ENCODE data around the gene CPSF3.
"Not testable (repeated sequence)": the region's sequence is repeated elsewhere in the genome, so short reads cannot be mapped to it uniquely, and the experiment has no call there.

Gene CPSF3

DNA sequence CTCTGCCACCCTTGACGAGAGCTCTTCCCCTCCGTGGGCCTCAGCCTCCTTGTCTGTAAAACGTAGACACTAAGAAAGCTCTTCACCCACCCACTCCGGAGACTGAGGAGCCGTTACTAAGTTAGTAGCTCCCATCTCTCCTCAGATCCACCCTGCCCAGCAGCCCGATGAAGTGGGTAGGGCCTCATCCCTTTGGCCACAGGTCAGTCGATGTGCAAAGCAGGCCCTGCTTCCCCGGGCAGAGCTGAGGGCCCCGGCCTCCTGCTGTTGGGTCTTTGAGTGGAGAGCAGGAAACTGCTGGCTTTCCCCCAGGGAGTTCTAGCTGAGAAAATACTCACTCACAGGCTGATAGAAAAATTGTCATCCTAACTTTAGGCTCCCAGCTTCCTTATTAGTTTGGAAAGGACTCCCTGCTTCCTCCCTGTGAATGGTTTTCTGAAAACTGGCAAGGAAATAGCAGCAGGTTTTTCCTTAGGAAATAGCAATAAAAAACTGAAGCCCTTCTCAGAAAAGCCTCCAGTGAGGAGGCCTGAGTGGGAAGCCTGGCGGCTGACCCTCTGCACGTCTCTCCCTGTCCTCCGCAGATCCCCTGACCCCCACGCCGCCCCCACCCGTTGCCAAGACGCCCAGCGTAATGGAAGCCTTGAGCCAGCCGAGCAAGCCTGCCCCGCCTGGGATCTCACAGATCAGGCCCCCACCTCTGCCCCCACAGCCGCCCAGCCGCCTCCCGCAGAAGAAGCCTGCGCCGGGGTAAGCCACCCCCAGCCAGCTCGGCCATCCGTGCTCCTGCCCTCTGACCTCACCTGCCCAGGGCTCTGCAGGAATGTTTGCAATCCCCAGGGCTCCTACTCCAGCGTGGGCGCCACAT lies 30.3 kb upstream of the CPSF3 start:
- DNase-seq (ENCODE audit: low read depth in 2 of 2, low spot score in 1 of 2), result no peak

DNA sequence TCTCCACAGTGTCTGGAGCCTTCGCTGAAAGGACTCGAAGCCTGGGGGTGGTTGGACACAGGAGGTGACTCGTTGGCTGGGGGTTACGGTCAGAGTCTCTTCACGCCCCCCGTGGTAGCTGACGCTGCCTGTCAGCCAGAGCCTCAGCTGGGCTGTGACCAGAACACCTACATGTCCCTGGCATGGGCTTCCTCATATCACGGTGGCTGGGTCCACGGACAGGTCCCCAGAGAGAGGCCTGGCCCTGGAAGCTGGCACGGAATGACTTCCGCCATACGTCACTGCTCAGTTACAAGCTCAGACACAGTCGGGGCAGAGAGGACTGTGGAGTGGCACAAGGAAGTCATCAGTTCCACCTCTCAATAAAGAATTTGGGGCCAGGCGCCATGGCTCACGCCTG lies 28.6 kb upstream of the CPSF3 start:
- DNase-seq (ENCODE audit: low read depth in 2 of 2, low spot score in 1 of 2), result no peak

- no peak for DNase-seq (ENCODE audit: low read depth in 2 of 2, low spot score in 1 of 2)
Measured at GRCh38 chr2:9397201-9397600, 26.3 kb upstream of the CPSF3 start.

- not testable (repeated sequence) for DNase-seq (ENCODE audit: low read depth in 2 of 2, low spot score in 1 of 2)
Measured at GRCh38 chr2:9398251-9398650, 25.2 kb upstream of the CPSF3 start.

GRCh38 chr2:9398881-9399780 lies 24.3 kb upstream of the CPSF3 start:
- no peak for DNase-seq (ENCODE audit: low read depth in 2 of 2, low spot score in 1 of 2)

DNA sequence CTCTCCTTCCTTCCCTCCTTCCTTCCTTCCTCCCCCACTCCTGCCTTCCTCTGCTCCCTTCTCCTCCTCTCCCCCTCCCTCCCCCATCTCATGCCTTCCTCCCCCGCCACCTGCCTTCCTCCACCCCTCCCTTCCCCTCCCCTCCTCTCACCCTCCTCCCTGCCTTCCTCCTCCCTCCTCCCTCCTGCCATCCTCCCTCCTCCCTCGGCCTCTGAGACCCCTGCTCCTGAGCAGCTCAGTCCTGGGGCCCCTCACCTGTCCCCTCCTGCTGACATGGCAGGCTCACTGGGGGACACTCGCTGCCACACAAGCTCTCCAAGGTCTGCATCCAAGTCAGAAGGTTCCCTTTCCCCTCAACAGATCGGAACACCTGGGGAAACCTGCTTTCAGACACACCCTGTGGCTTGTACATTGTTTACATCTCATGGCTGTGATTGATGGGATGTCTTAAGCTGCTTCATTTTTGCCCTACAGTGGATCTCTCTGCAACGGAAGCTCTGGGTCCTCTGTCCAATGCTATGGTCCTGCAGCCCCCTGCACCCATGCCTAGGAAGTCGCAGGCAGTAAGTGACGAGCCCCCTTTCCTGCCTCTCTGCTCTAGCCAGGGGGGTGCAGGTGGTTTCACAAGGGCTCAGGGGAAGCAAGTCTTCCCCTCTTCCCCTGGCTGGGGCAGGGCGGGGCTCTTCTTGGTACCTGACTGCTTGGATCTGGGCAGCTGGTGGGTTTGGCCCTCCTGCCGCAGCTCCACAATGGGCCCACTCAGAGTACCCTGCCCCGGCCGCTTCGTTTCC lies 23.0 kb upstream of the CPSF3 start:
- DNase-seq (ENCODE audit: low read depth in 2 of 2, low spot score in 1 of 2), result no peak

GRCh38 chr2:9401059-9401547 lies 22.4 kb upstream of the CPSF3 start:
- DNase-seq (ENCODE audit: low read depth in 2 of 2, low spot score in 1 of 2), result no peak

DNA sequence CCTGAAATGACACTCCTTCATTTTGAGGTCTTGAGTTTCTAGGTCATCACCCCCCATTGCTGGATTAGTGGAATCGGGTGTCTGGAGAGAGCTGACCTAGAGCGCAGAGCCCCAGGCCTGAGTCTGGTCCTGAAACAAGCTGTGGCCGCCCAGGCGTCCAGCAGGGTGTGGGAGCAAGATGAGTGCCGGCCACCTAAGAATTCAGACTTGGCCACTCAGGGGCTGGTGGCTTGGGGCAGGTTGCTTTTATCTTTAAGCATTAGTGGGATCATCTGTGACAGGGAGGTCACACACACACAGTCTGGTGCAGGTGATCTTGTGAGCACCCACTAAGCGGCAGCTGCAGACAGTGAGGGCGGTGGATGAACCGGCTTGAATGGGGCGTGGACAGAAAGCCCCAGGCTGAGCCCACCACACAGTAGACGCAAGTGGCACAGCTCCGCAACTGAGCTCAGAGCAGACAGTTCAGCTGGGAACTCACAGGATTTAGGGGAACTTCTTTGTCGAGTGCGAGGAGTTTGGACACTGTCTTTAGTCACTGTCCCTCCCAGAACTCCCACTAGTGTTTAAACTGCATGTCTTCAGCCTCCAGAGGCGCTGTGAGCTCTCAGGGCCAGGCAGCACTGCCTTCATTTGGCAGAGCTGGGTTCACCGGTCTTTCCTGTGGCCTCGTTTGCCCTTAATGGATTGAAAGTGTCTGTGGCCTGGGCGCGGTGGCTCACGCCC lies 21.6 kb upstream of the CPSF3 start:
- no peak for DNase-seq (ENCODE audit: low read depth in 2 of 2, low spot score in 1 of 2)

- DNase-seq (ENCODE audit: low read depth in 2 of 2, low spot score in 1 of 2), result no peak
Measured at GRCh38 chr2:9403924-9404323, 19.5 kb upstream of the CPSF3 start.

GRCh38 chr2:9404451-9404850 lies 19.0 kb upstream of the CPSF3 start:
- DNase-seq (ENCODE audit: low read depth in 2 of 2, low spot score in 1 of 2), result no peak

DNA sequence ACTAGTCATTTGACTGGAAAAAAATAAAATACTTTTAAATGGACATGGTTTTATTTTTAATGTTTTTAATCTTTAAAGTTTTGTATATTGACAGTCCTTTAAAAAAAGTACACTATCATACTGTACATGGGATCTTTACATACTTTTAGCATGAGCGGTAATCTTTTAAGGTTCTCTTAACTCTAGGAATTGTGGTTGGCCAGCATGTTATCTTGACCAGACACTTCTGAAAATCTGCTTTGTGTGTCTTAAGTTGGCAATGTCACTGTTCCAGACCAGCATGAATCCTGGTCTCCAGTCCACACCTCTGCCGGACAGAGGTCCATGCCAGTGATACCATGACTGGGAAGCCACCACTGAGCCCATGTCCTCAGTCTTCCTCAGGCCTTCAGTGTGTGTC lies 17.8 kb upstream of the CPSF3 start:
- DNase-seq (ENCODE audit: low read depth in 2 of 2, low spot score in 1 of 2), result no peak

GRCh38 chr2:9406529-9407362 lies 16.7 kb upstream of the CPSF3 start:
- DNase-seq (ENCODE audit: low read depth in 2 of 2, low spot score in 1 of 2), result no peak

- no peak for DNase-seq (ENCODE audit: low read depth in 2 of 2, low spot score in 1 of 2)
Measured at GRCh38 chr2:9407363-9407811, 16.1 kb upstream of the CPSF3 start.

DNA sequence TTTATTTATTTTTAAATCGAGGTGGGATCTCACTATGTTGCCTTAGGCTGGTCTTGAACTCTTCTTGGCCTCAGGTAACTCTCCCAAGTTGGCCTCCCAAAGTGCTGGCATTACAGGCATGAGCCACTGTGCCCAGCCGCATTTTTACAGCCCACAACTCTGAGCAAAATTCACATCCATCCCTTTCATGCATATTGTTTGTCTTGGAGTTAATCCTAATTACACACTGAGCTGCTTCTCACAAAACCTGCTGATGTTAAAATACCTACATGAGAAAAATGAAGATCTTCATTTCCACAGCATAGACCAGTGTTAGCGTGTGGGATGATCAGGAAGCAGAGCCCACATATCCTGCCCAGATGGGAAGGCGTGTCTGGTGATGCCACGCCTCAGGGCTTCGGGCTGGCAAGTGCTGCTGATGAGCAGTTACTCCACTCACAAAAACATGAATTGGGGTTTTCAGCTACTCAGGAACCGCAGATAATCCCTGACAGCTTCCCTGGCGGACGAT lies 14.8 kb upstream of the CPSF3 start:
- DNase-seq (ENCODE audit: low read depth in 2 of 2, low spot score in 1 of 2), result no peak

GRCh38 chr2:9410108-9410507 lies 13.3 kb upstream of the CPSF3 start:
- DNase-seq (ENCODE audit: low read depth in 2 of 2, low spot score in 1 of 2), result no peak

GRCh38 chr2:9412781-9413180 lies 10.7 kb upstream of the CPSF3 start:
- DNase-seq (ENCODE audit: low read depth in 2 of 2, low spot score in 1 of 2), result no peak

GRCh38 chr2:9415516-9416169 lies 7.8 kb upstream of the CPSF3 start:
- no peak for DNase-seq (ENCODE audit: low read depth in 2 of 2, low spot score in 1 of 2)

GRCh38 chr2:9416267-9416961 lies 7.0 kb upstream of the CPSF3 start:
- no peak for DNase-seq (ENCODE audit: low read depth in 2 of 2, low spot score in 1 of 2)

Data from stimulated activated CD8-positive, alpha-beta memory T cell treated with anti-CD3 and anti-CD28 coated beads, Interleukin-4, amount 100 ng/mL, for 4 hours (primary cell).